ENCODE results near the gene TMEM235. TPM values are rescaled to one million over a fixed set of nuclear protein-coding genes. Genes with fewer than 3 reads are reported as not detected.

TMEM235 gene
- total and polyA plus RNA-seq, 2 experiments from 2014 or later: not detected

DNA sequence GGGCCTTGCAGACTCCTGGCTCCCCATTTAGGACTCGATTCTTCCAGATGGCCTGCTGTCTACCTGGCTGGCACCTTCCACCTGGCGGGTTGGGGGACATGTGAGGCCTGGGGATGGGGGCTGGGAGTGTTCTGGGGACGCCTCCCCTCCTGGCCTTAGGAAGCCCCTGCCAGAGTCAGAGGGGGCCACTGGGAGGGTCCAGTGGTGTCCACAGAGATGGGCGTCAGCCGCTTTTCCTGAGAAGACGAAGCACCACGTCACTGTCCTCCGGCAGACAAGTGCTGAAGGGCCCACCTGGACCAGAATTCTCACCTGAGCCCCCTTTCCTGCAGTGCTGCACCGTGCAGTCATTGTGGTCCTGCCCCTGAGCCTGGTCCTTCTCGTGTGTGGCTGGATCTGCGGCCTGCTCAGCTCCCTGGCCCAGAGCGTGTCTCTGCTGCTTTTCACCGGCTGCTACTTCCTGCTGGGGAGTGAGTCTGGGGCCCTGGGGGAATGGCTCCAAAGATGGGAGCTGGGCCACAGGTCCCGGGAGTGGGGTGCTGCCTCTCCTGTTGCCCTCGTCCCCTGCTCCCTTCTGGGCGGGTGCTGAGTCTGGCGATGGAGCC lies 2.9 kb downstream of the TMEM235 start:
- H3K4me3 Mint-ChIP-seq: no peak overlapping the region
- H3K27ac Mint-ChIP-seq: no peak overlapping the region

More for the DNA sequence above, 2.9 kb downstream of the TMEM235 start:
- Histone ChIP-seq H3K79me2 (replicated peaks; ENCODE audit: insufficient read depth) (no peaks in the 10 kb centered on the region), H3K4me3 (no peak overlapping the region), H3K4me1 (ENCODE audit: insufficient read depth) (no peaks in the 10 kb centered on the region), H3F3A (replicated peaks; ENCODE audit: low read depth) (no peaks in the 10 kb centered on the region), H4K20me1 (replicated peaks; ENCODE audit: insufficient read depth) (no peaks in the 10 kb centered on the region), H3K9me2 (ENCODE audit: insufficient read depth) (no peaks in the 10 kb centered on the region), H3K4me2 (no peak overlapping the region), H3K27me3 (ENCODE audit: insufficient read depth) (peaks cover 26% of the 10 kb centered on the region), H3K27ac (ENCODE audit: low read depth) (no peak overlapping the region), H3K36me3 (ENCODE audit: insufficient read depth) (no peaks in the 10 kb centered on the region), H2AFZ (no peak overlapping the region)
- DNase-seq (ENCODE audit: low spot score): no peak
- Mint-ChIP-seq H3K9me3 (no peaks in the 10 kb centered on the region), H3K27me3 (ENCODE audit: insufficient read depth, low read depth, poor library complexity) (peaks cover 23% of the 10 kb centered on the region), H3K4me1 (peaks cover 3% of the 10 kb centered on the region), H3K36me3 (ENCODE audit: low read depth) (no peaks in the 10 kb centered on the region)
- TF ChIP-seq STAT1 (IDR thresholded peaks at IDR 0.05; ENCODE audit: unreplicated experiment): no peak
- TF ChIP-seq JUNB (IDR thresholded peaks at IDR 0.05; ENCODE audit: unreplicated experiment): no peak
- no peak for TF ChIP-seq EZH2phosphoT487 (IDR thresholded peaks at IDR 0.05; ENCODE audit: unreplicated experiment)
- TF ChIP-seq REST (IDR thresholded peaks at IDR 0.05; ENCODE audit: unreplicated experiment): no peak
- no peak for TF ChIP-seq ZNF462 (CRISPR knock-in tag; IDR thresholded peaks at IDR 0.05)
- TF ChIP-seq, protein P1, sequence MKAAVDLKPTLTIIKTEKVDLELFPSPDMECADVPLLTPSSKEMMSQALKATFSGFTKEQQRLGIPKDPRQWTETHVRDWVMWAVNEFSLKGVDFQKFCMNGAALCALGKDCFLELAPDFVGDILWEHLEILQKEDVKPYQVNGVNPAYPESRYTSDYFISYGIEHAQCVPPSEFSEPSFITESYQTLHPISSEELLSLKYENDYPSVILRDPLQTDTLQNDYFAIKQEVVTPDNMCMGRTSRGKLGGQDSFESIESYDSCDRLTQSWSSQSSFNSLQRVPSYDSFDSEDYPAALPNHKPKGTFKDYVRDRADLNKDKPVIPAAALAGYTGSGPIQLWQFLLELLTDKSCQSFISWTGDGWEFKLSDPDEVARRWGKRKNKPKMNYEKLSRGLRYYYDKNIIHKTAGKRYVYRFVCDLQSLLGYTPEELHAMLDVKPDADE (IDR thresholded peaks at IDR 0.05): no peak
- TF ChIP-seq, protein P2, sequence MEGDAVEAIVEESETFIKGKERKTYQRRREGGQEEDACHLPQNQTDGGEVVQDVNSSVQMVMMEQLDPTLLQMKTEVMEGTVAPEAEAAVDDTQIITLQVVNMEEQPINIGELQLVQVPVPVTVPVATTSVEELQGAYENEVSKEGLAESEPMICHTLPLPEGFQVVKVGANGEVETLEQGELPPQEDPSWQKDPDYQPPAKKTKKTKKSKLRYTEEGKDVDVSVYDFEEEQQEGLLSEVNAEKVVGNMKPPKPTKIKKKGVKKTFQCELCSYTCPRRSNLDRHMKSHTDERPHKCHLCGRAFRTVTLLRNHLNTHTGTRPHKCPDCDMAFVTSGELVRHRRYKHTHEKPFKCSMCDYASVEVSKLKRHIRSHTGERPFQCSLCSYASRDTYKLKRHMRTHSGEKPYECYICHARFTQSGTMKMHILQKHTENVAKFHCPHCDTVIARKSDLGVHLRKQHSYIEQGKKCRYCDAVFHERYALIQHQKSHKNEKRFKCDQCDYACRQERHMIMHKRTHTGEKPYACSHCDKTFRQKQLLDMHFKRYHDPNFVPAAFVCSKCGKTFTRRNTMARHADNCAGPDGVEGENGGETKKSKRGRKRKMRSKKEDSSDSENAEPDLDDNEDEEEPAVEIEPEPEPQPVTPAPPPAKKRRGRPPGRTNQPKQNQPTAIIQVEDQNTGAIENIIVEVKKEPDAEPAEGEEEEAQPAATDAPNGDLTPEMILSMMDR (conservative IDR thresholded peaks at IDR 0.05; ENCODE audit: low read depth in 2 of 2): no peak
- TF ChIP-seq POLR2AphosphoS5 (IDR thresholded peaks at IDR 0.05; ENCODE audit: low read depth): no peak
- no peak for TF ChIP-seq ZNF331 (CRISPR knock-in tag; IDR thresholded peaks at IDR 0.05; ENCODE audit: low read depth)
- no peak for TF ChIP-seq NANOG (IDR thresholded peaks at IDR 0.05; ENCODE audit: borderline replicate concordance)
- no peak for TF ChIP-seq CREB1 (CRISPR knock-in tag; IDR thresholded peaks at IDR 0.05; ENCODE audit: low read depth)
- TF ChIP-seq EZH2 (IDR thresholded peaks at IDR 0.05; ENCODE audit: low read depth, unreplicated experiment): no peak
- no peak for TF ChIP-seq ZNF114 (CRISPR knock-in tag; IDR thresholded peaks at IDR 0.05)
- no peak for ATAC-seq
